ENCODE data around the gene CDKN1C. TPM values are rescaled to one million over a fixed set of nuclear protein-coding genes. Genes with fewer than 3 reads are reported as not detected.

CDKN1C gene
- total RNA-seq, 1 experiment from 2014 or later: 15.4 TPM

- H3K56ac ChIP-seq (ENCODE audit: insufficient read length, low read depth, low read length): no peak overlapping the region
- no peaks in the 10 kb centered on the region for H3K79me1 ChIP-seq (ENCODE audit: insufficient read depth, low read depth, low read length, poor library complexity, severe bottlenecking)
- Mint-ChIP-seq H3K4me1 (peaks cover 10% of the 10 kb centered on the region in 2 experiments; a peak in 3 of 4 replicates), H3K27me3 (ENCODE audit: low read depth) (peaks cover 2% of the 10 kb centered on the region), H3K36me3 (ENCODE audit: insufficient read depth in 1 of 3, low read depth in 3 of 3) (no peaks in the 10 kb centered on the region; a peak in 1 of 7 replicates), H3K4me3 (no peak overlapping the region), H3K9me3 (no peaks in the 10 kb centered on the region), H3K27ac (no peak overlapping the region)
- no peaks in the 10 kb centered on the region for H3K23me2 ChIP-seq (ENCODE audit: insufficient read length, low read depth, low read length, poor library complexity, severe bottlenecking)
- H4K20me1 ChIP-seq (ENCODE audit: control insufficient read depth, insufficient read depth, insufficient read length): peaks cover 2% of the 10 kb centered on the region
- no peaks in the 10 kb centered on the region for H3K4me1 ChIP-seq (ENCODE audit: insufficient read depth, low read length)
- no peak for DNase-seq
- H3K27ac ChIP-seq (ENCODE audit: insufficient read length, low read depth, low read length): no peak overlapping the region
- no peak overlapping the region for H4K5ac ChIP-seq (ENCODE audit: insufficient read length, low read depth, low read length)
- H2BK15ac ChIP-seq (ENCODE audit: low read depth, low read length): no peak overlapping the region
- no peak for TF ChIP-seq CTCF (conservative IDR thresholded peaks at IDR 0.05)
- no peak overlapping the region for H3K14ac ChIP-seq (ENCODE audit: insufficient read depth, low read length)
- H3K23ac ChIP-seq (ENCODE audit: insufficient read length, low read depth, low read length): no peak overlapping the region
- no peak overlapping the region for H4K91ac ChIP-seq (ENCODE audit: insufficient read length, low read depth, low read length)
- no CpG with 5 or more reads among the region's 18 CpGs for WGBS (ENCODE audit: extremely low coverage, insufficient read length, low lambda C conversion rate)
- no peak overlapping the region for H3T11ph ChIP-seq (ENCODE audit: low read length)
- H2BK12ac ChIP-seq (ENCODE audit: insufficient read length, low read depth, low read length): no peak overlapping the region
- H3K4me2 ChIP-seq (ENCODE audit: insufficient read depth, insufficient read length, low read length): no peak overlapping the region
- no peak overlapping the region for H2BK20ac ChIP-seq (ENCODE audit: low read depth, low read length, poor library complexity, severe bottlenecking)
- no peaks in the 10 kb centered on the region for H3K27me3 ChIP-seq (ENCODE audit: insufficient read depth, low read length)
- H2AFZ ChIP-seq (ENCODE audit: low read length): no peak overlapping the region
- no peak overlapping the region for H3K4ac ChIP-seq (ENCODE audit: low read depth, low read length)
- H3K18ac ChIP-seq (ENCODE audit: insufficient read length, low read depth, low read length): no peak overlapping the region
- no peaks in the 10 kb centered on the region for H3K79me2 ChIP-seq (ENCODE audit: insufficient read depth, low read length)
- no peak overlapping the region for H4K8ac ChIP-seq (replicated peaks; ENCODE audit: insufficient read length, low read depth, low read length)
- no peak overlapping the region for H2AK5ac ChIP-seq (ENCODE audit: insufficient read length, low read length)
- H3K9ac ChIP-seq (ENCODE audit: extremely low read depth, insufficient read length, low read length): no peak overlapping the region
- no peak overlapping the region for H2BK120ac ChIP-seq (ENCODE audit: low read depth, low read length, poor library complexity, severe bottlenecking)
- H2BK5ac ChIP-seq (ENCODE audit: insufficient read length, low read length): no peak overlapping the region
- no peaks in the 10 kb centered on the region for H3K9me3 ChIP-seq (ENCODE audit: control insufficient read depth, low read depth, low read length)
Observed at GRCh38 chr11:2914455-2915195, 29.1 kb upstream of the CDKN1C start.
